Stimulated activated naive CD8-positive, alpha-beta T cell treated with anti-CD3 and anti-CD28 coated beads, Interleukin-15, Interleukin-2, amounts not matched to agents 100 U/mL and 50 U/mL, for 24 hours (primary cell): Measurements from ENCODE around the gene SMIM32.

Source experiments
- ATAC-seq: fragments of 150-1000 bp; cut with Tn5 transposase; one replicate; pipeline ENCODE4 v1.10.0; 2021
- DNase-seq: peaks from one replicate; pipeline ENCODE4 v3.0.0; 2021

SMIM32 gene

DNA sequence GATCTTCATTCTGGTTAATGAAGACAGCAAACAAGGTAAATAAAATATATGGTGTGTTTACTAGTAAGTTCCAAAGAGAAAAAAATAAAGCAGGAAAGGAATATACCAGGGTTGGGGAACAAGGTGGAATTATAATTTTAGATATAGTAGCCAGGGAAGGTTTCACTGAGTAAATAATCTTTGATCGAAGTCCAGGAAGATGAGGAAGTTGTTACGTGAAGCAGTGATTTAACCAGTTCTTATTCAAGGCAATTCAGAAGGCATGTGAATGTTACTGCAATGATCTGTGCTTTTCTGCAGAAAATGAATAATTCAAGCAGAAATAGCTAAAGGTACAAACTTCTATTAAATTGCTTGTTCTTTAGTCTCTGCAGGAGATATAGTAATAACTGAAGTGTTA lies 6.2 kb downstream of the SMIM32 start:
- ATAC-seq = no peak
- DNase-seq = no peak

DNA sequence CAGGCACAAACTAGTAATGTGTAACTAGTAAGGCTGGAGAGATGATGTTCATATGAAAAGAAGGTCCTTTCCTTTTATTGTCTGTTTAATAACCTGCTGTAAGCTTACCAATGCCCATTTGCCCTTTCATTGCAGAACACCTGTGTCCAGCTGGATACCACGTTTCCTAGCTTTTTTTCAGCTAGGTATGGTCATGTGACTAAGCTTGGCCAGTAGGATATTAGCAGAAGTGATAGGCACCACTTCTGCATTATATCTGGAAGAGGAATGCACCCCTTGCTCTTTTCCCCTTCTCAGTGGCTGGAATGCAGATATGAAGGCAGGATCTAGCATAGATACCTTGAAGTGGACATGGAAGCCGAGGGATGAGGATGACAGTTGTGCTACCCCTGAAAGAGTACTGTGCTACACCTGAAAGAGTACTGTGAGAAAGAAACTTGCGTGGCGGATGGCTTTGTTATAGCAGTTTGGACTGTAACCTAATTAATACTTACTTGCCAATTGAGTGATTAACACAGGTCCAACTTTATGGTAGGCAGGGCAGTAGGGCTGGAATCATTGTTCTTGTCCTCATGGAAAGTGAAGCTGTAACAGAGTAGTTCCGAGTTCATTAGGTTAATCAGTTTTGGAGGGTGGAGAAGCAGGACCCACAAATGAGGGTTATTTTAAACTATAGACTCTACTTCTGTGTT lies 6.8 kb downstream of the SMIM32 start:
- no peak for DNase-seq
- ATAC-seq = no peak

DNA sequence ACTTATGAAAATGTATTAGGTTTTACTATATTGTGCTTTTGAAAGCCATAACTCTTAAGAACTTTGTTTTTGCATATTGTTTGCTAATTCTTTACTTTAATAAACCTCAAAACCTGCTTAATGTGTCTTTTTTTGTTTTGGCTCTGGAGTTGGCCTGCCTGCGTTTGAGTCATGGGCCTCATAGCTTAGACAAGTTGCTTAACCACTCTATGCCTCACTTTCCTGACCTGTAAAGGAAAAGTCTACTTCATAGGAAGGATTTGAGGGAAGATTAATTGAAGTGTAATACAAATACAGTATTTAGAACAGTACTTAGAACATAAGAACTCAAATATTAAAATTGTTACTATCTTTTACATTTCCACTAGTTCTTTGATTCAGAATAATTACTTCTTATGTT lies 10.3 kb downstream of the SMIM32 start:
- no peak for DNase-seq

DNA sequence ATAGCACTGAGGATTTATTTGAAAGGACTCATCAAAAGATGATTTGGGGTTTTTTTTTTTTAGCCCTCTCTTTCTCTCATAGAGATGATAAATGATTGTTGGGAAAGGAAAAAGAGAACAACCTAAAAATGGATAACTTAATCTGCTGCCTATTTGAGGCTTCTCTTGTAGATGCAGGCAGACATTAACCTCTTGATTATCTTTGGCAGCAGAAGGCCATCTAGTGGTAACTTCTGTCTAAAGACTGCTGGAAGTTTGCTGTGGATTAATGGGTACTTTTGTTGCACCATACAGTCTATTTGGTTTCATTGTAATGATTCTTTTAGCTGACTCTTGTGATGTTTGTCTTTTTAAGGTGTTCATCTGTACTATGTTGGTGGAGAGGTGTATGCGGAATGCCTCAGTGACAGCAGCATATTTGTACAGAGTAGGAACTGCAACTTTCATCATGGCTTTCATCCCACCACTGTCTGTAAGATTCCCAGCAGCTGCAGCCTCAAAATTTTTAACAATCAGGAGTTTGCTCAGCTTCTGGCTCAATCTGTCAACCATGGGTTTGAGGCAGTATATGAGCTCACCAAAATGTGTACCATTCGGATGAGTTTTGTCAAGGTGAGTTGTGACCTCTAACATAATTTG lies 18.8 kb downstream of the SMIM32 start:
- ATAC-seq (no peak), DNase-seq (no peak)

More for the DNA sequence above, 10.3 kb downstream of the SMIM32 start:
- ATAC-seq = no peak

- DNase-seq (no peak), ATAC-seq (no peak)
Observed at GRCh38 chr5:136169218-136169617, 23.7 kb downstream of the SMIM32 start.

DNA sequence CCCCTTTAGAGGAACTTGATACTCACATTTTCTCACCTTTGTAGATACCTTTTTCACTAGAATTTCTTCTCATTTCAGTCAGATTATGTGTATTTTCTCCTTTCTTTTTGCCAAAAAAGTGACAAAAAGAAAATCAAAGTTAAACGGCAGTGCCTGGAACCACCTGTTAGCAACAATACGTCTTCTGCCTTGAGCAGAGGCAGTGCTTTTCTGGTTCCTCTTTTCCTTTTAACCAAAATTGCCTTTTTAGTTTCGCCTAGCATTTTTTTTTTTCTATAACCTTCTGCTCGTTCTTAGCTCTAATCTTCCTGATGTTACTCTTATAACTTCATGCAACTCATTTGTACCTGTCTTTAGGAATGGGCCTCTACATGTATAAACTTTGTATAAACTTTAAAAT lies 26.1 kb downstream of the SMIM32 start:
- no peak for ATAC-seq
- DNase-seq = no peak

- DNase-seq (no peak), ATAC-seq (no peak)
Observed at GRCh38 chr5:136164226-136164625, 28.7 kb downstream of the SMIM32 start.

- DNase-seq = no peak
- no peak for ATAC-seq
Observed at GRCh38 chr5:136162008-136162407, 31.0 kb downstream of the SMIM32 start.

DNA sequence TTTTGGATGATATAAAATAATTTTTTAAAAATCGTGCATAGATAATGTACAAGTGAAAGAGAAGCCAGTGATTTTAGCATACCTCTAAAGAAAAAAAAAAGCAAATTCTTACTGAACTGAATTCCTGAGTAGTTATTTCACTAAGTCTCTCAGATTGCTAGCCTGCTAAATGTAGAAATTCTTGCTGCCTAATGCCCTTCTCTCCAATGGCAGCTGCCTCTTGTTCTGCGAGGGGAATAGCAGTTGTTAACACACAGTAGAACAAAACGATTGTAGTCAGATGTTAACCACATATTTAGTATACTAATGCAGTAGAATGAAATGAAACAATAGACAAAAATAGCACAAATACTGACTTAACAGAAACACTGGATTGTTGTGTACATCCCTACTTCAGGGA lies 33.5 kb downstream of the SMIM32 start:
- no peak for ATAC-seq
- no peak for DNase-seq

DNA sequence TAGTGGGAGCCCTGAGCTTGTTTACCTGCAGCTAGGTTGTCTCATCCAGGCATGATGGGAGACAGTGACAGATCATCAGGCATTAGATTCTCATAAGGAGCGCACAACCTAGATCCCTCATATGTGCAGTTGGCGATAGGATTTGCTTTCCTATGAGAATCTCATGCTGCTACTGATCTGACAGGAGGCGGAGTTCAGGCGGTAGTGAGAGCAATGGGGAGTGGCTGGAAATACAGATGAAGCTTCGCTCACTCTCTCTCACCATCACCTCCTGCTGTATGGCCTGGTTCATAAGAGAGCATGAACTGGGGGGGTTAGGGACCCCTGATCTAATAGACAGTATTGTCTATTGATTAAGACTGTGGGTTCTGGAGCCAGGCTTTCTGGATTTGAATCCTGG lies 35.4 kb downstream of the SMIM32 start:
- DNase-seq = no peak
- ATAC-seq = no peak

DNA sequence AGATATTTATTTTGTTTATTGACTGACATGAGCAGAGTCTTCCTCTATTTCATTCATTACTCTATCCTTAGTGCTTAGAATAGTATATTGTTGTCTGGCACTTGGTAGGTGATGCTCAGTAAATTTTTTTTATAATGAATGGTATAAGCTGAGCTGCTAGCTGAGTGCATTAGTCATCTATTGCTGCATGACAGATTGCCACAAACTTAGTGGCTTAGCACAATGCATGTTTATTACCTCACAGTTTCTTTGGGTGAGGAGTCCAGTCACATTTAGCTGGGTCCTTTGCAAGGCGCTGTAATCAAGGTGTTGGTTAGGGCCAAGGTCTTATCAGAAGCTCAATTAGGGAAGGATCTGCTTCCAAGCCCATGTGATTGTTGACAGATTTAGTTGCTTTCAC lies 37.2 kb downstream of the SMIM32 start:
- DNase-seq (no peak), ATAC-seq (no peak)

DNA sequence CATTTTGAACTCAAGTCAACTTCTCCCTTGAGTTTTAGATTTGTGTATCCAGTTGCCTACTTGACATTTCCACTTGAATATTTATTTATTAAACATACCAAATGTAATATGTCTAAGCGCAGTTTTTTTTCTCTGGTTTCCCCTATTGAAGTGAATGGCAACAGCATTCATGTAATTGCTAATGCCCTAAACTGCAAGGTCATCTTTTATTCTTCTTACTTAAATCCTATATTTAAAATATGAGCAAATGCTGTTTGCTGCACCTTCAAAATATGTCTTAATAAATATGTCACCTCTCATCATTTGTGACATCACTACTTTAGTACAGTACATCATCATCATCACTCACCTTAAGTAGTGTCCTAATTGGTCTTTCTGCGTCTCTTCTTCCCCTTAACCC lies 37.9 kb downstream of the SMIM32 start:
- ATAC-seq (no peak), DNase-seq (no peak)

GRCh38 chr5:136153581-136154236 lies 39.3 kb downstream of the SMIM32 start:
- ATAC-seq (no peak), DNase-seq (no peak)

DNA sequence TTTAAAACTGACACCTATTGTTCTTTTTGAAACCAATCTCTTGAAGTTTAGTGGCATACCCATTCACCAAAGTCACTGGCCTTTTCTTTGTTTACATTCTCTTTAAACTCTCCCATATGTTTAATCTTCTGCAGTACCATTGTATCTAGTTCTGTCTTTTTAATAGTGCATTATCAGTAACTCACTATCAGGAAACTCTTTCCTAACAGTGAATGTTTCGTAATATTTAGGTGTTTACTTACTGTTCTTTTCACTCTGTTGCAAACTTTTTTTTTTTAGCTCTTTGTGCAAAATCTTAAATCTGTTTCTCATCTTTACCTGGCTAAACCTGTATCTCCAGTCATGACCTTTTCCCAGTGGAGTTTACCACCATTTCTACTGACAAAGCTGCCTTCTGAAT lies 43.1 kb downstream of the SMIM32 start:
- ATAC-seq = no peak
- DNase-seq = no peak

GRCh38 chr5:136147632-136148031 lies 45.3 kb downstream of the SMIM32 start:
- no peak for DNase-seq
- no peak for ATAC-seq

GRCh38 chr5:136146201-136146600 lies 46.8 kb downstream of the SMIM32 start:
- ATAC-seq = no peak
- DNase-seq = no peak

- ATAC-seq (no peak), DNase-seq (no peak)
Observed at GRCh38 chr5:136145030-136145429, 47.9 kb downstream of the SMIM32 start.

- no peak for DNase-seq
- no peak for ATAC-seq
Observed at GRCh38 chr5:136143763-136144162, 49.2 kb downstream of the SMIM32 start.

- DNase-seq (no peak), ATAC-seq (no peak)
Observed at GRCh38 chr5:136143312-136143711, 49.6 kb downstream of the SMIM32 start.

DNA sequence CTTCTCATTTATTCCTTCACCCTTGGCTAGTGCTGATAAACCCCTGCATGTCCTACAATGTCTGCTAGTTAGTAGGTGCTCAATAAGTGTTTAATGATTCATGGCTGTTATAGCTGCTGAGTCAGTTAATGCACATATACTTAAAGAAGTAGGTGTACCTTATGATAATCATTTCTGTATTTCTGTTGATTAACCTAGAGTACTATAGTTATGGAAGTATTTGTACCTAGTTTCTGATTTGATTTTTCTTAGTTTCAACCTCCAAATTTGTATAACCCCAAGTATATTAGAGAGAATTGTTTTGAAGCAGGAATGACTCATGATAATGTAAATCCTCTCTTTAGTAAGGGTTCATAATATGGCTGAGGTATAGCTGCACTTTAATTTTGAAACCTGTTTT lies 51.4 kb downstream of the SMIM32 start:
- ATAC-seq (peak; percentile 73), DNase-seq (no peak)
